ENCODE results near the gene CAPN11.

DNA sequence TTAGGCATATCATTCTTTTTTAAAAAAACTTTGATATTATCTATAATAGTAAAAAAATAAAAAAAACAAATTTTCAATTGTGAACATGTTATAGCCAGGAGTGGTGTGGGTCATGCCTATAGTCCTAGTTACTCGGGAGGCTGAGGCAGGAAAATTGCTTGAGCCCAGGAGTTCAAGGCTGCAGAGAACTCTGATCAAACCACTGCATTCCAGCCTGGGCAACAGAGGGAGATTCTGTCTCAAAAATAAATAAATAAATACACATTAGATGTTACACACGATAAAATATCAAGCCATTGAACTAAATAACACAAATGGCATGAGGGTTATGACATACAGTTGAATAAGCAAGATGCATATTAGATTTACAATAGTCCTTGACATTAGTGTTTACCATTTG, 30.2 kb downstream of the CAPN11 start:
- TF ChIP-seq, protein P1, sequence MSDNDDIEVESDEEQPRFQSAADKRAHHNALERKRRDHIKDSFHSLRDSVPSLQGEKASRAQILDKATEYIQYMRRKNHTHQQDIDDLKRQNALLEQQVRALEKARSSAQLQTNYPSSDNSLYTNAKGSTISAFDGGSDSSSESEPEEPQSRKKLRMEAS (IDR thresholded peaks at IDR 0.05), result no peak
- no peak for TF ChIP-seq ZNF274 (IDR thresholded peaks at IDR 0.05; ENCODE audit: low read depth, low read length)
- TF ChIP-seq, protein P2, sequence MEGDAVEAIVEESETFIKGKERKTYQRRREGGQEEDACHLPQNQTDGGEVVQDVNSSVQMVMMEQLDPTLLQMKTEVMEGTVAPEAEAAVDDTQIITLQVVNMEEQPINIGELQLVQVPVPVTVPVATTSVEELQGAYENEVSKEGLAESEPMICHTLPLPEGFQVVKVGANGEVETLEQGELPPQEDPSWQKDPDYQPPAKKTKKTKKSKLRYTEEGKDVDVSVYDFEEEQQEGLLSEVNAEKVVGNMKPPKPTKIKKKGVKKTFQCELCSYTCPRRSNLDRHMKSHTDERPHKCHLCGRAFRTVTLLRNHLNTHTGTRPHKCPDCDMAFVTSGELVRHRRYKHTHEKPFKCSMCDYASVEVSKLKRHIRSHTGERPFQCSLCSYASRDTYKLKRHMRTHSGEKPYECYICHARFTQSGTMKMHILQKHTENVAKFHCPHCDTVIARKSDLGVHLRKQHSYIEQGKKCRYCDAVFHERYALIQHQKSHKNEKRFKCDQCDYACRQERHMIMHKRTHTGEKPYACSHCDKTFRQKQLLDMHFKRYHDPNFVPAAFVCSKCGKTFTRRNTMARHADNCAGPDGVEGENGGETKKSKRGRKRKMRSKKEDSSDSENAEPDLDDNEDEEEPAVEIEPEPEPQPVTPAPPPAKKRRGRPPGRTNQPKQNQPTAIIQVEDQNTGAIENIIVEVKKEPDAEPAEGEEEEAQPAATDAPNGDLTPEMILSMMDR (IDR thresholded peaks at IDR 0.05 in 2 of 3, conservative IDR thresholded peaks at IDR 0.05 in 1 of 3; ENCODE audit: borderline replicate concordance in 1 of 3, insufficient read depth in 1 of 3, low read depth in 2 of 3, low read length in 2 of 3), result no peak
- TF ChIP-seq SRF (IDR thresholded peaks at IDR 0.05; ENCODE audit: low read depth), result no peak
- TF ChIP-seq EZH2 (IDR thresholded peaks at IDR 0.05), result no peak
- no peak for TF ChIP-seq CEBPB (IDR thresholded peaks at IDR 0.05; ENCODE audit: low read depth)
- no peak for TF ChIP-seq EZH2phosphoT487 (IDR thresholded peaks at IDR 0.05; ENCODE audit: borderline replicate concordance)
- TF ChIP-seq, protein P3, sequence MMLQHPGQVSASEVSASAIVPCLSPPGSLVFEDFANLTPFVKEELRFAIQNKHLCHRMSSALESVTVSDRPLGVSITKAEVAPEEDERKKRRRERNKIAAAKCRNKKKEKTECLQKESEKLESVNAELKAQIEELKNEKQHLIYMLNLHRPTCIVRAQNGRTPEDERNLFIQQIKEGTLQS (IDR thresholded peaks at IDR 0.05), result no peak

All from HCT116 (cell line).